Pancreas (tissue), 10 donors: Measurements from ENCODE around the gene SPN. TPM values are rescaled to one million over a fixed set of nuclear protein-coding genes. Genes with fewer than 3 reads are reported as not detected.
A peak's percentile ranks its signal among the peaks of the same experiment; 100 is the strongest.
"Not testable (repeated sequence)": the region's sequence is repeated elsewhere in the genome, so short reads cannot be mapped to it uniquely, and the experiment has no call there.

ENCODE experiments used
- ATAC-seq, 4 donors: fragments of 200-7000 bp; cut with Tn5 transposase; one replicate each; pipeline versions ENCODE4 v1.8.0 to v1.9.1; 2020; ENCODE audit warnings: mild to moderate bottlenecking in 4 of 4, moderate library complexity in 4 of 4
- DNase-seq, 6 donors: peaks; one replicate each; pipeline ENCODE4 v3.0.0-alpha.2; 2020
- FAIRE-seq: peaks from 2 replicates; lab custom pipeline; 2012; peaks lifted over from hg19 to GRCh38; lab: Jason Lieb, UNC
- H3K27ac ChIP-seq, 4 donors: fragments of 200-600 bp; sonication (generic); 1 replicate in 3 of 4; 2 replicates in 1 of 4; pipeline versions ENCODE4 v1.5.0 to v1.8.0; 2020
- H3K27me3 ChIP-seq, 4 donors: fragments of 200-600 bp; one replicate each; pipeline ENCODE4 v1.8.0; 2021
- H3K36me3 ChIP-seq, 3 donors: fragments of 200-600 bp; sonication (generic) in 1 of 3; one replicate each; pipeline versions ENCODE4 v1.5.0 to v1.8.0; 2020 to 2021
- H3K4me1 ChIP-seq, 3 donors: fragments of 200-600 bp; one replicate each; pipeline ENCODE4 v1.8.0; 2021
- H3K4me3 ChIP-seq, 4 donors: fragments of 200-600 bp; sonication (generic) in 2 of 4; one replicate each; pipeline versions ENCODE4 v1.5.0 to v1.8.0; 2020 to 2021
- H3K9me3 ChIP-seq, 4 donors: fragments of 200-600 bp; one replicate each; pipeline ENCODE4 v1.8.0; 2021
- WGBS, 2 donors: extraction: QIAGEN DNeasy Blood & Tissue Kit; methylation state at CpG; one replicate each; pipeline ENCODE4 v1.1.7; 2013; 5-methylcytosine and 5-hydroxymethylcytosine counted together
- intact Hi-C, 3 donors: fragments of 100-400 bp; cut with DNase I; formaldehyde crosslinking; loops; one replicate each; pipeline versions ENCODE4 v1.11.1 to v1.14.2; 2022
- polyA plus RNA-seq, 2 donors: library from polyadenylated mRNA; stranded (reverse); fragments of 200-250 nt; gene quantifications; one replicate each; pipeline ENCODE4 v1.2.3, GENCODE V29; 2013
- total RNA-seq, 6 donors: library from RNA; stranded (reverse); fragmentation: NEBNext Ultra II Directional in 4 of 6; extraction: Animal tissue kit (Norgen Biotek cat#: 25700) in 4 of 6; gene quantifications; one replicate each; pipeline versions ENCODE4 v1.2.1 to v1.2.4, GENCODE V29; 2021 to 2023
- TF ChIP-seq, protein P1 (sequence below), 4 donors: fragments of 200-600 bp; sonication (generic) in 3 of 4; IDR thresholded peaks; one replicate each; pipeline versions ENCODE4 v1.5.0 to v1.8.0; 2021; ENCODE audit warnings: antibody characterized with exemption in 4 of 4
- donor health status: healthy with polysubstance abuse.
- donor health status: DM: no; HTN: no; CAD: no; lungs with moderate emphysema.
- donor health status: DM: no; HTN: no; CAD: no.
- donor health status: control.
- donor health status: control.
- donor health status: Bipolar disorder and iron deficiency.
- donor health status: DM: yes; HTN: yes; CAD: no.
- donor health status: DM: no; HTN: no; CAD: no.
- donor health status: DM: no; HTN: no; CAD: no.
- donor health status: DM: yes; HTN: yes; CAD: no.

SPN gene, protein sequence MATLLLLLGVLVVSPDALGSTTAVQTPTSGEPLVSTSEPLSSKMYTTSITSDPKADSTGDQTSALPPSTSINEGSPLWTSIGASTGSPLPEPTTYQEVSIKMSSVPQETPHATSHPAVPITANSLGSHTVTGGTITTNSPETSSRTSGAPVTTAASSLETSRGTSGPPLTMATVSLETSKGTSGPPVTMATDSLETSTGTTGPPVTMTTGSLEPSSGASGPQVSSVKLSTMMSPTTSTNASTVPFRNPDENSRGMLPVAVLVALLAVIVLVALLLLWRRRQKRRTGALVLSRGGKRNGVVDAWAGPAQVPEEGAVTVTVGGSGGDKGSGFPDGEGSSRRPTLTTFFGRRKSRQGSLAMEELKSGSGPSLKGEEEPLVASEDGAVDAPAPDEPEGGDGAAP
- total RNA-seq, result 1 to 10 TPM in 3 of 6 donors, under 1 TPM in 3; 0.23 to 6.4 (median 1.3) TPM
- under 1 TPM; 0.16 to 0.49 TPM for polyA plus RNA-seq

DNA sequence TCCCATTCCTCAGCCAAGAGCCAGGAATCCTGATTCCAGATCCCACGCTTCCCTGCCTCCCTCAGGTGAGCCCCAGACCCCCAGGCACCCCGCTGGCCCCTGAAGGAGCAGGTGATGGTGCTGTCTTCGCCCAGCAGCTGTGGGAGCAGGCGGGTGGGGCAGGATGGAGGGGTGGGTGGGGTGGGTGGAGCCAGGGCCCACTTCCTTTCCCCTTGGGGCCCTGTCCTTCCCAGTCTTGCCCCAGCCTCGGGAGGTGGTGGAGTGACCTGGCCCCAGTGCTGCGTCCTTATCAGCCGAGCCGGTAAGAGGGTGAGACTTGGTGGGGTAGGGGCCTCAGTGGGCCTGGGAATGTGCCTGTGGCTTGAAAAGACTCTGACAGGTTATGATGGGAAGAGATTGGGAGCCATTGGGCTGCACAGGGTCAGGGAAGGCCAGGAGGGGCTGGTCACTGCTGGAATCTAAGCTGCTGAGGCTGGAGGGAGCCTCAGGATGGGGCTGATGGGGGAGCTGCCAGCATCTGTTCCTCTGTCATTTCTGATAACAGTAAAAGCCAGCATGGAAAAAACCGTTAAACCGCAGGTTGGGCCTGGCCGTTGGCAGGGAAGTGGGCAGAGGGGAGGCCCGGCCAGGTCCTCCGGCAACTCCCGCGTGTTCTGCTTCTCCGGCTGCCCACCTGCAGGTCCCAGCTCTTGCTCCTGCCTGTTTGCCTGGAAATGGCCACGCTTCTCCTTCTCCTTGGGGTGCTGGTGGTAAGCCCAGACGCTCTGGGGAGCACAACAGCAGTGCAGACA lies at the start of gene SPN:
SPN (plus strand) TSS at position 232 of the 791 bp plus-strand sequence; CDS start at position 714, 482 bp downstream.
- H3K4me3 ChIP-seq, result peak within 1 kb of the TSS in 1 of 4 donors; percentile 20
- H3K36me3 ChIP-seq, result no peaks in the 10 kb centered on the region
- no peaks in the 10 kb centered on the region for H3K9me3 ChIP-seq
- intact Hi-C loops, result no loop called here
- WGBS, 2 donors, result 69 to 77% methylated on average over 17 to 18 of the region's 18 CpGs
- FAIRE-seq (no peak), DNase-seq (no peak), ATAC-seq (peak in 1 of 4 donors; percentile 11)
- no peaks in the 10 kb centered on the region for H3K4me1 ChIP-seq
- H3K27ac ChIP-seq, result no peak within 1 kb of the TSS
- TF ChIP-seq, protein P1, sequence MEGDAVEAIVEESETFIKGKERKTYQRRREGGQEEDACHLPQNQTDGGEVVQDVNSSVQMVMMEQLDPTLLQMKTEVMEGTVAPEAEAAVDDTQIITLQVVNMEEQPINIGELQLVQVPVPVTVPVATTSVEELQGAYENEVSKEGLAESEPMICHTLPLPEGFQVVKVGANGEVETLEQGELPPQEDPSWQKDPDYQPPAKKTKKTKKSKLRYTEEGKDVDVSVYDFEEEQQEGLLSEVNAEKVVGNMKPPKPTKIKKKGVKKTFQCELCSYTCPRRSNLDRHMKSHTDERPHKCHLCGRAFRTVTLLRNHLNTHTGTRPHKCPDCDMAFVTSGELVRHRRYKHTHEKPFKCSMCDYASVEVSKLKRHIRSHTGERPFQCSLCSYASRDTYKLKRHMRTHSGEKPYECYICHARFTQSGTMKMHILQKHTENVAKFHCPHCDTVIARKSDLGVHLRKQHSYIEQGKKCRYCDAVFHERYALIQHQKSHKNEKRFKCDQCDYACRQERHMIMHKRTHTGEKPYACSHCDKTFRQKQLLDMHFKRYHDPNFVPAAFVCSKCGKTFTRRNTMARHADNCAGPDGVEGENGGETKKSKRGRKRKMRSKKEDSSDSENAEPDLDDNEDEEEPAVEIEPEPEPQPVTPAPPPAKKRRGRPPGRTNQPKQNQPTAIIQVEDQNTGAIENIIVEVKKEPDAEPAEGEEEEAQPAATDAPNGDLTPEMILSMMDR (IDR thresholded peaks at IDR 0.05), result no peak
- H3K27me3 ChIP-seq, result no peaks in the 10 kb centered on the region

DNA sequence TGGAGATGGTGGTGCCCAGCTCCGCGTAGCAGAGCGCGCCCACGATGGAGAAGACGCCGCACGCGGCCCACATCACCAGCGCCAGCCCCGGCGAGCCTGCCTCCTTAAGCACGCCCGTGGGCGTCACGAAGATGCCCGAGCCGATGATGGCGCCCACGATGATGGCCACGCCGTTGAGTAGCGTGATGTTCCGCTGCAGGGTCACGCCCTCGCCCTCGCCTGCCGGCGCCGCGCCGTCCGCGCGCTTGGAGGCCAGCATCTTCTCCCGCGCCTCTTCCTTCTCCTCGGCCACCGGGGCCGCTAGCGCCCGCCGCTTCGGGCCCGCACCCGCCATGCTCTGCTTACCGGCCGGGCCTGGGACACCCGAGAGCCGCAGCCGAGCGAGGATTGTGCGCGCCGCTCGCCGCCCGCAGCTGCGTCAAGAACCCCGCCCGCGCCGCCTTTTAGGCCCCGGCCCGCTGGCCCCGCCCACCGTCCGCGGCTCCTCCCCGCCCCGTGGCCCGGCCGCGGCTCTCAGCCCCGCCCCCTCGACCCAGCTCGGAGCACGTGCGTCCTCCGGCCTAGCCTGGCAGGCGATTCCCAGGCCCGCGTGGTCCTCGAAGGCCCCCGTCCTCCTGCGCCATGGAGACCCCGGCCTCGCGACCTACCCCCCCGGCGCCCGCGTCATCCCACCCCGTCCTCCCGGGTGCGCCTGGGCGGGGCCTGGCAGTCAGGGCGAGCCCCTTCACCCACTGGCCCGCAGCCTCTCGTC lies 49.6 kb upstream of the SPN start:
- H3K27ac ChIP-seq, H3K27me3 ChIP-seq, intact Hi-C loops, H3K36me3 ChIP-seq, H3K4me1 ChIP-seq, H3K9me3 ChIP-seq, FAIRE-seq: not testable (repeated sequence)
- ATAC-seq, result peak; percentile 78 to 85 (median 80)
- peak overlapping the region; percentile 12 to 60 (median 38) for H3K4me3 ChIP-seq
- 4 to 7% methylated on average over 77 to 100 of the region's 100 CpGs for WGBS, 2 donors
- peak; percentile 53 to 87 (median 76) for DNase-seq

DNA sequence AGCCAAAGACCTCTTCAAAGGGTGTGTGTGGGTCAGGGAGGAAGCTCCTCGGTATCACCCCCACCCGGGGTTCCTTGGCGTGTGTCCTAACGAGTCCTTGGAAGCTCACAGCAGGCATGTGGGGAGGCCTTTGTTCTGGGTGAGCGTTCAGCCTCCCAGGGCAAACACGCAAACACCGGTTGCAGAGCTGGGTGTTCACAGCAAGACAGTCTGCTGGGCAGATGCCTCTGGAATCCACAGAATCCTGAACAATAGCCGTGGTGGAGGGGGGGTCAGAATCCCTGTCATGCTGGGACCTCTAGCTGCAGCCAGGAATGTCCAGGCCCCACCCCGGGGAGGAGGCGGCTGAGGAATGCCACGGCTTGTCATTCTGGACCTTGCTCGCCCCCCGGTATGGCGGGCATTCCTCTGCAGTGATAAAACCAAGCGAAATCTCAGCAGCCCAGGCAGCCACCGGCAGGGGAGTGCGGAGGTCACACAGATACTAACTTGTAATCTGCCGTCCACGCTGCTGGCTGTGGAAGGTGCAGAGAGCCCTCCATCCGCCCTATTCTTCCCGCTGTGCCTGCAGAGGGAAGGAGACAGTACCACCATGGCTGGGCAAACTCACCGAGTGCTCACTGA lies 48.2 kb upstream of the SPN start:
- DNase-seq, ATAC-seq, H3K27ac ChIP-seq, H3K36me3 ChIP-seq, H3K9me3 ChIP-seq, H3K4me1 ChIP-seq, intact Hi-C loops, FAIRE-seq, H3K27me3 ChIP-seq, H3K4me3 ChIP-seq: not testable (repeated sequence)
- WGBS, 2 donors, result 64 to 69% methylated on average over 15 to 22 of the region's 22 CpGs

DNA sequence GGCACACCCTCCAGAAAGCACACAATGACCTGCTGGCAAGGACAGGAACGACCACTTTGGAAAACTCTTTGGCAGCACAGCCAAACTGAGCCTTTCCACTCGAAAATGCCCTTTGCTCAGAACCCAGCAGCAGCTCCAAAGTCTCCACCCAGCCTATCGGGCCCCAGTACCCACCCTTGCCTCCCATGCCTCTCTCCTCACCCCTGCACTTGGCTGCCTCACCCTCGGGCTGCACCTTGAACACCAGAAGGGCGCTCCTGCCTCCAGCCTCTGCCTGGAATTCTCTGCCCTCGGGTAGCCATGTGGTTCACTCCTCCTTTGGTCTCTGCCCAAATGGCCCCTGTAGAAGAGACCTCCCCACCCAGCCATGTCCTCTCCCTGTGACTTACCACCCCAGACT lies 46.9 kb upstream of the SPN start:
- H3K36me3 ChIP-seq, result not testable (repeated sequence)

DNA sequence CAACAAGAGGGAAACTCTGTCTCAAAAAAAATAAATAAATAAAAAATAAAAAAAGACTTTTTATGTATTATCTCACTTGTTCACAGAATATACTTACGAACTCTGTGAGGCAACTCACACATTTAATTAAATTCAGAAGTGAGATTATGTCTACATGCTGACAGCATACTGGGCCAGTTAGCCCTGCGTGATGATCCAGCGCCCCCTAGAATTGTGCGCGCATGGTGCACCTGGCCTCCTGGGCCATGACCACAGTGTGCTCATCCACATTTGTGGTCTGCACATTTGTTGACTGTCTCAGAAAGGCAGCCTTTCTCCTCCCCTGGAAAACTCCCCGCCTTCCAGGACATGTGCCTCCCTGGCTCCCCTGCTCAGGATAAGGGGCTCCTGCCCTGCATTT lies 42.5 kb upstream of the SPN start:
- ATAC-seq, result peak in 1 of 4 donors; percentile 47
- FAIRE-seq, DNase-seq, intact Hi-C loops, H3K27ac ChIP-seq, H3K27me3 ChIP-seq, H3K4me1 ChIP-seq, H3K4me3 ChIP-seq, H3K36me3 ChIP-seq, H3K9me3 ChIP-seq: not testable (repeated sequence)
- 68 to 76% methylated on average over 5 of the region's 6 CpGs for WGBS, 2 donors

More for the DNA sequence above, 46.9 kb upstream of the SPN start:
- FAIRE-seq, intact Hi-C loops, H3K4me1 ChIP-seq, H3K4me3 ChIP-seq, H3K27me3 ChIP-seq, ATAC-seq, H3K9me3 ChIP-seq, DNase-seq, H3K27ac ChIP-seq: not testable (repeated sequence)
- whole genome bisulfite sequencing, 2 donors, result 52 to 59% methylated on average over 4 to 5 of the region's 6 CpGs

DNA sequence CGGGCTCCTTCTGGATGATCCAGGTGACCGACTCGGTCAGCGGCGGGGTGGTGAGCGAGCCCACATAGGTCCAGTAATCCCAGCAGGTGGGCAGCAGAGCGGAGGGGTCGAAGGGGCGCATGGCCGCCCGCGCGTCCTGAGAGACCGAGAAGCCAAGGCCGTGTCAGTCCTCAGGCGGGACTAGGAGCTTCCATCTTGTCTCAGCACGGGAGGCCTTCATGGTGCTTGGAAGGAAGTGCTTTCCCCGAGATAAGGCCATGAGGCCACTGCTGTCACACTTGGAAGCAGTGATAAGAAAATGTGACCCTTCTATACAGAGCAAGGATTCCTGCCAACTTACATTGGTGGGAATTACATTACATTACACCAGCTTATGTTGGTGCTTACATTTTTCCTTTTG lies 40.3 kb upstream of the SPN start:
- H3K9me3 ChIP-seq, H3K4me1 ChIP-seq, H3K27me3 ChIP-seq, intact Hi-C loops, H3K36me3 ChIP-seq, DNase-seq, FAIRE-seq, H3K4me3 ChIP-seq, H3K27ac ChIP-seq, ATAC-seq: not testable (repeated sequence)
- WGBS, 2 donors, result 84 to 87% methylated on average over 12 to 13 of the region's 18 CpGs

DNA sequence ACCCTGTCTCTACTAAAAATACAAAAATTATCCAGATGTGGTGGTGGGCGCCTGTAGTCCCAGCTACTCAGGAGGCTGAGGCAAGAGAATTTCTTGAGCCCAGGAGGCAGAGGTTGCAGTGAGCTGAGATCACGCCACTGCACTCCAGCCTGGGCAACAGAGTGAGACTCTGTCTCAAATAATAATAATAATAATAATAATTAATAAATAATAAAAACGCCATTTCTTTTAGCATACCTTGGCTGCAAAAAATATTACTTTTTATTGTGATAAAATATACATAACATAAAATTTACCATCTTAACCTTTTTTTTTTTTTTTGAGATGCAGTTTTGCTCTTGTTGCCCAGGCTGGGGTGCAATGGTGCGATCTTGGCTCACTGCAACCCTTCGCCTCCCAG lies 39.8 kb upstream of the SPN start:
- H3K4me1 ChIP-seq, DNase-seq, H3K27ac ChIP-seq, H3K9me3 ChIP-seq, H3K27me3 ChIP-seq, H3K36me3 ChIP-seq, H3K4me3 ChIP-seq, FAIRE-seq, ATAC-seq, intact Hi-C loops: not testable (repeated sequence)
- 86 to 94% methylated on average over 4 to 5 of the region's 5 CpGs for WGBS, 2 donors

DNA sequence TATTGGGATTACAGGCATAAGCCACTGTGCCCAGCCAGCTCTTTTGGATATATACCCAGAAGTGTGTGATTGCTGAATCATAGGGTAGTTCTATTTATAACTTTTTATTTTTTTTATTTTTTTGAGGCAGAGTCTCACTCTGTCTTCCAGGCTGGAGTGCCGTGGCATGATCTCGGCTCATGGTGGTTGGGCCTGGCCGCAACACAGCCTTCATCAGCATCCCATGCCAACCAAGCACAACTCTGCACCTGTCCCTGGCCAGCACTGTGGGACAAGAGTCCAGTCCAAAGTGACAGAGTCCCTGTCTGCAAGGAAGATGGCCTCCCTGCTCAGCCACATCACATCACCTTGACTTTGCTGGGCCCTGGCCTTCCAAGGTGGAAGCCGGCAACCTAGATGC lies 37.9 kb upstream of the SPN start:
- FAIRE-seq, intact Hi-C loops, ATAC-seq, H3K36me3 ChIP-seq, H3K4me1 ChIP-seq, H3K4me3 ChIP-seq, H3K27me3 ChIP-seq, H3K9me3 ChIP-seq, DNase-seq, H3K27ac ChIP-seq: not testable (repeated sequence)
- 78 to 84% methylated on average over 3 to 4 of the region's 4 CpGs for WGBS, 2 donors

DNA sequence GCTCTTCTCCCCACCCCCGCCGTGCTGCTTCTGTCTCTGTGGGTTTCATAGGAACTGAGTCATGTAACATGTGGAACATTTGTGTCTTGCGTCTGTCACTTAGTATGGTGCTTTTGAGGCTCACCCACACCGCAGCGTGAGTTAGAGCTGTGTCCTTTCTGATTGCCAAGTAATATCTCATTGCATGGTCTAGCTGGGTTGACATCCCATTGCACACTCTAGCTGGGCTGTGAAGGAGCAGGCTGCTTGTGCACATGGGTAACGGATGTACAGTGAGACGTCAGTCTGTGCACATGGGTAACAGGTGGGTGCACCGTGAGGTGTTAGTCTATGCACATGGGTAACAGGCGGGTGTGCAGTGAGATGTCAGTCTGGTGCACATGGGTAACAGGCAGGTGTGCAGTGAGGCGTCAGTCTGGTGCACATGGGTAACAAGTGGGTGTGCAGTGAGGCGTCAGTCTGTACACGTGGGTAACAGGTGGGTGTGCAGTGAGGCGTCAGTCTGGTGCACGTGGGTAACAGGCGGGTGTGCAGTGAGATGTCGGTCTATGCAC lies 36.2 kb upstream of the SPN start:
- DNase-seq, H3K9me3 ChIP-seq, FAIRE-seq, intact Hi-C loops, H3K27ac ChIP-seq, H3K27me3 ChIP-seq, H3K36me3 ChIP-seq, H3K4me1 ChIP-seq, H3K4me3 ChIP-seq: not testable (repeated sequence)
- 61 to 75% methylated on average over 14 of the region's 16 CpGs for WGBS, 2 donors
- peak in 3 of 4 donors; percentile 21 to 69 (median 66) for ATAC-seq

DNA sequence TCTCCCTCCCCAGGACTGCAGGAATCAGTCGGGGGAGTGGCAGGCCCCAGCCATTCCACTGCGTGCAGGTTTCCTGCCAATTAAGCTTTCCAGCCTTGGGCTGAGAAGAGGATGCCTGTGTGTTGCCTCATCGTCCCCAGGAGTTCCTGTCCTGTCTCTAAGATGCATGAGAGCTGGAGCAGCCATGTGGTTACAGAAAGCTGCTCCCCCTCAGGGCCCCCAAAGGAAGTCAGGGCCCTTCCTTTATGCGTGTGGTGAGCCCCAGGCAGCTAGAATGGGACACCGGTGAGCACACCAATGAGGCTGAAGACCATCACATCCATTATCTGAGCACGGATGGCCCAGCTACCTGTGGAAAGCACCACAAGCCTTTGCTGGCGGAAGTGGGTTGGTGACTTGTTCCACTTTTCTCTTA lies 35.4 kb upstream of the SPN start:
- H3K4me3 ChIP-seq, H3K36me3 ChIP-seq, intact Hi-C loops, DNase-seq, H3K27me3 ChIP-seq, H3K27ac ChIP-seq, FAIRE-seq, H3K4me1 ChIP-seq, H3K9me3 ChIP-seq: not testable (repeated sequence)
- WGBS, 2 donors, result 57 to 61% methylated on average over 5 of the region's 7 CpGs
- peak in 3 of 4 donors; percentile 23 to 32 (median 27) for ATAC-seq
